ENCODE data around the gene UIMC1.

The UIMC1 gene

DNA sequence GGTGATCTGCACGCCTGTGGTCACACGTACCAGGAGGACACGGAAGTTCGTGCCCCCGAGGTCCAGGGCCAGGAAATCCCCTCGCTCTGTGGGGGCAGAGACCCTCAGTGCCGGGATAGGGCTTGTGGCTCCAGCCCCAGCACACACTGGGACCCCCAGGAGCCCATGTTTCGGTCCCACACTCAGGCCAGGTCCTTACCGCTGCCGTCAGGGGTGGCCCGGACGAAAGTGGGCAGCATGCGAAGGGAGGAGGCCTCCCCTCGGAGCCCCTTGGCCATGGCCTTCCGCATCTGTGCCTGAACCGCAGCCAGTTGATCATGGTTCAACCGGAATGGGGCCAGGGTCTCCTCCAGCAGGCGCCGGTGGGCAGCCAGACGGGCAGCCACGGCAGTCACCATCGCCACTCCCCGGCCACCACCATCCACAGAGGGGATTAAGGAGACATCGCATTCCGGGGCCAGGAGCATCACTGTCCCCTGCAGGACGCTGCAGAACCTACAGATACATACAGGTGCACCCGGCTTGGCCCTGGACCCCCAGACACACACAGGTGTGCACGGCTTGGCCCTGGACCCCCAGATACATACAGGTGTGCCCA, 119.2 kb downstream of the UIMC1 start:
- Histone ChIP-seq H3K9me3 (ENCODE audit: insufficient read depth, low read depth, low read length) (no peaks in the 10 kb centered on the region), H3K4me1 (ENCODE audit: insufficient read depth, low read length, poor library complexity, severe bottlenecking) (no peaks in the 10 kb centered on the region), H3K36me3 (ENCODE audit: insufficient read depth, low read length) (no peaks in the 10 kb centered on the region), H2AFZ (ENCODE audit: low read length) (no peak overlapping the region), H3K27me3 (ENCODE audit: insufficient read depth, low read length, poor library complexity, severe bottlenecking) (no peaks in the 10 kb centered on the region), H3F3A (ENCODE audit: low read depth) (no peaks in the 10 kb centered on the region), H3K4me3 (ENCODE audit: low read length, poor library complexity, severe bottlenecking) (no peak overlapping the region), H3K79me2 (ENCODE audit: insufficient read depth, low read length) (no peaks in the 10 kb centered on the region), H3K4me2 (ENCODE audit: low read depth, low read length, poor library complexity, severe bottlenecking) (no peak overlapping the region), H3K9me2 (replicated peaks; ENCODE audit: low read depth, low read length) (no peaks in the 10 kb centered on the region), H4K20me1 (ENCODE audit: insufficient read depth, low read length, poor library complexity, severe bottlenecking) (no peaks in the 10 kb centered on the region), H3K9ac (ENCODE audit: low read depth, low read length, poor library complexity, severe bottlenecking) (no peak overlapping the region)
- TF ChIP-seq CTCF (conservative IDR thresholded peaks at IDR 0.05; ENCODE audit: low read length) (no peak), EZH2phosphoT487 (IDR thresholded peaks at IDR 0.05; ENCODE audit: borderline replicate concordance) (no peak)

DNA sequence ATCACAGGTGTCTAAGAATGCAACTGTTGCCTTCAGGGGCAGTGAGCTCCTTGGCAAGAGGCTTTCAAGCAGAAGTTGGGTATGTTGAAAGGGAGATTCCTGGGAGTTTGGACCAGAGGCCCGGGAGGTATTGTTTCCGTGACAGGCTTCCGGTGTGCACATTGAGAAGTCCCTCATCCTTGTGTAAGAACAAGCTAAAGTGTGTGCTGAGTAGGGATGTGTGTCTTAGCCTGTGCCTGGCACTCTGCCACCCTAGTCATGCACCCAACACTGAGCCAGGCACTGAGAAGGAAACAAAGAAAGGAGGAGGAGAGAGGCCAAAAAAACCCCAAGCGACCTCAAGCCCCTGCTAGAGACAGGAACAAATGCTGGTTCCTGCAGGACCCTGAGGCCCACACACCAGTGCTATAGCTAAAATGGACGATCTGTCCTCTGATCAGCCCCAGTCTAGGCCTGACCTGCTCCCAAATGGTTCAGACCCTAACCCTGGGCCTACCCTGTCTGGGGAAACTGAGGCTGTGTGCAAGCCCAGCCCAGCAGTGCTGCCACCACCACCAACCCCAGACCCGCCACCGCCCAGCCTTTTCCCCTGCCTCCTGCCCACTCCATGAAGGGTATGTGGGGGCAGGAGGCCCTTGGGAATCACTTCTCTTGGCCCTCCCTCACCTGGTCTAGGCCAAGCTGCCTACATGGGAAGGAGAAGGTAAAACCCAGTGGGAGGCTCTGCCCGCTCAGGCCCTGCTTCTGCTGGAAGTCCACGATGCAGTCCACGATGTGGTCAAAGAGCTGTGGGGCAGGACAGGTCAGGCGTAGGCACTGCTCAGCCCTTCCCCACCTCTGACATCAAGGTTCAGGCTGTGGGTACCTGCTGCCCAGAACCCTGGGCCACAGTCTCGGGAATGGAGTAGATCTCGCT, 120.0 kb downstream of the UIMC1 start:
- H3F3A ChIP-seq (ENCODE audit: low read depth) = no peaks in the 10 kb centered on the region
- no peaks in the 10 kb centered on the region for H3K27me3 ChIP-seq (ENCODE audit: insufficient read depth, low read length, poor library complexity, severe bottlenecking)
- H2AFZ ChIP-seq (ENCODE audit: low read length) = no peak overlapping the region
- no peaks in the 10 kb centered on the region for H3K79me2 ChIP-seq (ENCODE audit: insufficient read depth, low read length)
- H3K4me2 ChIP-seq (ENCODE audit: low read depth, low read length, poor library complexity, severe bottlenecking) = no peak overlapping the region
- no peaks in the 10 kb centered on the region for H4K20me1 ChIP-seq (ENCODE audit: insufficient read depth, low read length, poor library complexity, severe bottlenecking)
- H3K4me3 ChIP-seq (ENCODE audit: low read length, poor library complexity, severe bottlenecking) = no peak overlapping the region
- no peaks in the 10 kb centered on the region for H3K36me3 ChIP-seq (ENCODE audit: insufficient read depth, low read length)
- H3K4me1 ChIP-seq (ENCODE audit: insufficient read depth, low read length, poor library complexity, severe bottlenecking) = no peaks in the 10 kb centered on the region
- no peaks in the 10 kb centered on the region for H3K9me3 ChIP-seq (ENCODE audit: insufficient read depth, low read depth, low read length)
- no peak for TF ChIP-seq EZH2phosphoT487 (IDR thresholded peaks at IDR 0.05; ENCODE audit: borderline replicate concordance)
- no peak for TF ChIP-seq CTCF (conservative IDR thresholded peaks at IDR 0.05; ENCODE audit: low read length)
- no peaks in the 10 kb centered on the region for H3K9me2 ChIP-seq (replicated peaks; ENCODE audit: low read depth, low read length)
- H3K9ac ChIP-seq (ENCODE audit: low read depth, low read length, poor library complexity, severe bottlenecking) = no peak overlapping the region

DNA sequence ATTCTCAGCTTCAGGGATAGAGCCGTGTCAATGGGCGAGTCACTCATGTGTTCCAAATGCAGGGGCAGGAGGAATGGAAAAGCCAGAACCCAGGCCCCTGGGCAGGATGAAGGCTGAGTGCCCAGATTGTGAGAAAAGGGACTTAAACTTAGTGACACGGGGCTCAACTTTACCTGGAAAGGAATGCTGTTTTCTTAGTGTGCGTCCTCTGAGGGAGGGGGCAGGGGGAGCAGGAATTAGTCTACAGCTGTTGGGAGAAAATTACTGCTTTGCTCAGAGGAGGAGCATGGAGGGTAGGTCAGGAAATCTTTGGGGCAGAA, 122.0 kb downstream of the UIMC1 start:
- H3F3A ChIP-seq (ENCODE audit: low read depth) = no peaks in the 10 kb centered on the region
- H3K9me3 ChIP-seq (ENCODE audit: insufficient read depth, low read depth, low read length) = no peaks in the 10 kb centered on the region
- H4K20me1 ChIP-seq (ENCODE audit: insufficient read depth, low read length, poor library complexity, severe bottlenecking) = no peaks in the 10 kb centered on the region
- H3K4me3 ChIP-seq (ENCODE audit: low read length, poor library complexity, severe bottlenecking) = no peak overlapping the region
- H3K27me3 ChIP-seq (ENCODE audit: insufficient read depth, low read length, poor library complexity, severe bottlenecking) = no peaks in the 10 kb centered on the region
- H3K4me2 ChIP-seq (ENCODE audit: low read depth, low read length, poor library complexity, severe bottlenecking) = no peak overlapping the region
- no peak overlapping the region for H2AFZ ChIP-seq (ENCODE audit: low read length)
- no peaks in the 10 kb centered on the region for H3K36me3 ChIP-seq (ENCODE audit: insufficient read depth, low read length)
- no peak for TF ChIP-seq CTCF (conservative IDR thresholded peaks at IDR 0.05; ENCODE audit: low read length)
- TF ChIP-seq EZH2phosphoT487 (IDR thresholded peaks at IDR 0.05; ENCODE audit: borderline replicate concordance) = no peak
- no peak overlapping the region for H3K9ac ChIP-seq (ENCODE audit: low read depth, low read length, poor library complexity, severe bottlenecking)
- no peaks in the 10 kb centered on the region for H3K4me1 ChIP-seq (ENCODE audit: insufficient read depth, low read length, poor library complexity, severe bottlenecking)
- no peaks in the 10 kb centered on the region for H3K9me2 ChIP-seq (replicated peaks; ENCODE audit: low read depth, low read length)
- no peaks in the 10 kb centered on the region for H3K79me2 ChIP-seq (ENCODE audit: insufficient read depth, low read length)
